Bone marrow (tissue), 2 donors: ENCODE results near the gene ADAMTS16.

ENCODE experiments used
- DNase-seq, 2 donors: peaks; one replicate each; lab custom pipeline; 2025; lab: John Stamatoyannopoulos, UW

ADAMTS16 gene

GRCh38 chr5:5141625-5142525, 1.7 kb downstream of the ADAMTS16 start:
- DNase-seq = peak in 1 of 2 donors; percentile 18

- DNase-seq = no peak
Observed at GRCh38 chr5:5144441-5144840, 4.3 kb downstream of the ADAMTS16 start.

- DNase-seq = no peak
Observed at GRCh38 chr5:5145651-5146529, 5.8 kb downstream of the ADAMTS16 start.

DNA sequence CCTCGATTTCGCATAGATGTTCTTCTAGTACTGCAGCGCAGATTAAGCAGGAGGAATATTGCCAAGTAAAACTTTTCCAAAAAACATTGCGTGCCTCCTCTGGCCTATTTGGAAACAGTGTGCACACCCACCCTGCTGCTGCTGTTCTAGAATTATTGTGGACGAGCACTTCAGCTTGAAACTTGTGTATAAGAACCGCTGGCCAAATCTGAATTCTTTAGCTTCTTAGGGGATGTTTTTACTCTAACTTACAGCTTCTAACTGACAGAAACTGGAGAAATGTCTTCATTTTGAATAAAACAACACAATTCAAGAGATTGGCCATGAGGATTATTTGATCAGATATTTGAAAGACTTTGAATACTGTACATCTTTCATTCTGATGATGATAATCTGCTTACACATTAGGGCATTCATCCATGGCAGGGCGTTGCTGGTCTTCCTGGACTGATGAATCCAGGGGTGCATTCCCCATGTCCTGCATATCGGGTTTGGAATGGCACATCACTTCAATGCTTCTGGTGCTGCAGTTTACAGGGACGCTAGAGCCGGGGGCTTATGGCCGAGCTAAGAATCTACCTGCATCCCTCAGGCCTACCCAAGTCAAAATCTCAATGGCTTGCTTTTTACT, 6.5 kb downstream of the ADAMTS16 start:
- no peak for DNase-seq

GRCh38 chr5:5149154-5149553, 9.0 kb downstream of the ADAMTS16 start:
- no peak for DNase-seq

GRCh38 chr5:5150667-5151066, 10.5 kb downstream of the ADAMTS16 start:
- no peak for DNase-seq

GRCh38 chr5:5154733-5155132, 14.6 kb downstream of the ADAMTS16 start:
- no peak for DNase-seq

DNA sequence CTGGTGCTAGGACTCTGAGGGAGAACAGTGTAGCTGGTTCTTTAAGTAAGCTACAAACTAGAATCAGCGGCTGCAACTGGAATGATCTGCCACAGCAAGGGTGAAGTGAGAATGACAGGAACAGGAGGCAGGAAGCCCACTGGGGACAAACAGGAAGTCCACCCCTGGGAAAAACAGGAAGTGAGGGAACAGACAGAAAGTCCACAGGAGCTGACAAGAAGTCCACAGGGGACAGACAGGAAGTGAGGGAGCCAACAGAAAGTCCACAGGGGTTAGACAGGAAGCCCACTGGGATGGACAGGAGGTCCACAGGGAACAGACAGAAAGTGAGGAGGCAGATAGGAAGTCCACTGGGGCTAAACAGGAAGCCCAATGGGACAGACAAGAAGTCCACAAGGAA, 15.5 kb downstream of the ADAMTS16 start:
- no peak for DNase-seq

GRCh38 chr5:5156471-5157082, 16.4 kb downstream of the ADAMTS16 start:
- DNase-seq = no peak

GRCh38 chr5:5158472-5158895, 18.4 kb downstream of the ADAMTS16 start:
- DNase-seq = no peak

- no peak for DNase-seq
Observed at GRCh38 chr5:5159282-5160103, 19.4 kb downstream of the ADAMTS16 start.

DNA sequence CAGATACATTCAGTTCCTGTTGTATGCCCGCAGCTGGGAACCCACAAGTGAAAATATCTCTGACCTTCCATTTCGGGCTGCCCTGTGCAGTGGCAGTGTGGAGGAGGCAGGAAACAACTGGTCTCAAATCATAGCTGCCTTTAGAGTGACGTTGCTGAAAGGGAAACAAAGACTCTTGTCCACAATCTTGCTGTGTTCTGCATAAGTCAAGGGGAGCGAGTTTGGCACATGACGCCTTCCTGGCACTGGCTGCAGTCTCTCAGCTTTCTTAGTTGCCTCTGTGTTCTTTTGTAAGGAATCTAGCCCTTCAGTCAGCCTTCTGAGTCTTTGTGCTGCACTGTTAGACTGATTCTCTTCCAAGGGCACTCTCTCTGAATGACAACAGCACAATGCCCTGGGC, 24.0 kb downstream of the ADAMTS16 start:
- DNase-seq = no peak

DNA sequence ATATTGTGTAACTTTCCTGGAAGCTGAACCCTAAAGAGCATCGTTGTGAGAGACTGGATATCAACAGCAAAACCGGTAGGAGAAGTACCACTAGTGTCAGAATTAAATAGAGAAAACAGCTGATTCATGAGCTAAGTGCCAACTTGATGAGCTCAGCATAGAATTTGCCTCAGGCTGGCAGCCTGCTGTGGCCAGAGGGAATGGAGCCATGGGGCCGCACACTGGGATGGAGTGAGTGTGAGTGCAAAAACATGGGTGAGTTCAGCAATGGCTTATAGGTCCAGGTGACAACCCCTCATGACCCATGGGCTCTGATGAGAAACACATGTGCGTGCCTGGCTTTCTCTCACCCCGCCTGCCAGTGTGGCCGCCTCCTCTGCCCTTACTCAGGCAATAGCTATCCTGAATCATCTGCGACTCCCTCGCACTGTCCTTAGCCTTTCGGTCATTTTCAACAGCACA, 25.4 kb downstream of the ADAMTS16 start:
- DNase-seq = no peak

GRCh38 chr5:5169466-5169865, 29.3 kb downstream of the ADAMTS16 start:
- no peak for DNase-seq

DNA sequence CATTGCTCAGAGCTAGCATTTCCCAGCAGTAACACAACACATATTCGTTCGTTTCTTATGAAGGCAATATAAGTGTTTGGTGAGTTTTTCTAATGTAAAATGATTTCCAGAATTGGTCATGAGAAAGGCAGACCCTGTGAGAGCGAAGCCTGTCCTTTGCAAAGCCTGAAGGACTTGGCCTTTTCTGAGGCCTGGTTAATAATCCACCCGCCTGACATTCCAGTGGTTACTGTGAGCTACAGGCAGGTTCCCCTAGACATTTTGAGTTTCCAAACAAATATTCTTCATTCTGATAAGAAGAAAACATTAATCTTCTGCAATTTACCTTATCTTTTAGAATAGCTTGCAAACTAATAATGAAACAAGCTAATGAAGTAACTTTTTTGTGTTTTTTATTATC, 38.0 kb downstream of the ADAMTS16 start:
- DNase-seq = no peak

DNA sequence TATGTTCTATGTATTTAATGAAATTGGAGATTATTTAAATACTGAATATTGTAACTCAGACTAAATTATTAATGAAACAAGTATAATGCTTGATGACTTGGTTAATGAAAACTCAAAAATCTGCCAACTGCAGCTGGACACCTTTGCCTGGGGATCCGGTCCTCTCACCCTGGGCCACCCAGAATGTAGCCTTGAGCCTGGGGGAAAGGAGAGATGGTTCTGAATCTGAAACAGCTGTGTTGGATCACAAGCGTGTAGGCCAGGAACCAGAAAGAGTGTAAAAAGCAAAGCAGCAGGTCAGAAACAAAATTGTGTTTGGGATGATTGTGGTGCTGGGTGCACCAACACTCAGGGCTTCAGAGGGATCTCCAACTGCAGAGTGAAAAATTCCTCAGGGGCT, 38.5 kb downstream of the ADAMTS16 start:
- DNase-seq = no peak

- no peak for DNase-seq
Observed at GRCh38 chr5:5179079-5179478, 38.9 kb downstream of the ADAMTS16 start.

DNA sequence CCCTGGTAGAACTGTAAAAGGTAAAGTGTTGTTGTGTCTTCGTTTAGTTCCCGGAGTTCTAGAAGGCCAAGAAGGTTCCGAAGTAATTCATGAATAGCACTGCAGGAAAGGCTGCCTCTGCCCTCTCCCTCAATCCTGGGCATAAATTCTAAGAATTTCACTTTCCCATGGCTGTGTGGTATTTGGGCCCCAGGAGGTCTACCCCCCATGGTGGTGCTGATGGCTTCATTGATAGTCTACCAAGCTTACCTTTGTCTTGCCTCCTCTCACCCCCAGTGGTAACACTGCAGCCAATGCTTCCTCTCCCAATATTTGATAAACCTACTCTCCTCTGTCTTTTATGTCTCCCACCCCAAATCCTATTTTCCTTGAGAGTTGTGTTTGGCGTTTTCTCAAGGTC, 39.5 kb downstream of the ADAMTS16 start:
- DNase-seq = no peak

DNA sequence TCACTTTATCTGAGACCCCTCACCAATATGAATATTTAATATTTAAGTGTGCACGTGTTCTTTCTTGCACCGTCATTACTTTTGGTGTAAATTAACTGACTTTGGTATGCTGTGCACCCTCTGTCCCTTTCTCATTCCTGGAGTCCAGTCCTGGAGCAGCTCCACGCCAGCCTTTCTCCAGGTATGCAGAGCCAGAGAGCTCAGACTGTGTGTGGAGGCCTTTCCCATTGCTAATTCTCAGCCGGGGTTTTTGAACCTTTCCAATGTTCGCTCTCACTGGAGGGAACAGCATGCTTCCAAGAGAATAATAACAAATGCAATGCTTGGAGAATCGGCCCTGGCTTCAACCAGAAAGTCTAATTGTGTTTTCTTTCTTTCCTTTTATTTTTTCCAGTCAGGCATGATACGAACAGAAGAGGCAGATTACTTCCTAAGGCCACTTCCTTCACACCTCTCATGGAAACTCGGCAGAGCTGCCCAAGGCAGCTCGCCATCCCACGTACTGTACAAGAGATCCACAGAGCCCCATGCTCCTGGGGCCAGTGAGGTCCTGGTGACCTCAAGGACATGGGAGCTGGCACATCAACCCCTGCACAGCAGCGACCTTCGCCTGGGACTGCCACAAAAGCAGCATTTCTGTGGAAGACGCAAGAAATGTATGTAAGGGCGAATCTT, 41.7 kb downstream of the ADAMTS16 start:
- no peak for DNase-seq

- DNase-seq = no peak
Observed at GRCh38 chr5:5182508-5183188, 42.5 kb downstream of the ADAMTS16 start.
